Measurements from ENCODE around the gene CRTAC1. TPM values are rescaled to one million over a fixed set of nuclear protein-coding genes. Genes with fewer than 3 reads are reported as not detected.

Gene CRTAC1
- total and polyA plus RNA-seq, 11 donors, result 0.38 to 8.6 (median 1.7) TPM

- TF ChIP-seq CTCF (IDR thresholded peaks at IDR 0.05) (no peak), POLR2A (IDR thresholded peaks at IDR 0.05) (no peak)
- 77 to 84% (median 80%) methylated on average over 8 of the region's 8 CpGs for WGBS, 4 donors
- no peaks in the 10 kb centered on the region for H3K9me3 ChIP-seq
- no peaks in the 10 kb centered on the region for H3K36me3 ChIP-seq
- H3K4me1 ChIP-seq, result peaks cover 0 to 15% (median 6%) of the 10 kb centered on the region in 12 donors
- peaks cover 0 to 8% (median 0%) of the 10 kb centered on the region in 9 donors for H3K27me3 ChIP-seq
- ATAC-seq (no peak), DNase-seq (no peak)
- intact Hi-C loops (cut with DNase I), result loop anchor here in 3 of 10 donors (1.0 to 5.0 kb wide), 4 partner anchors 78 to 110 kb away; no protein-coding TSS in a partner anchor
- no peak overlapping the region for H3K4me3 ChIP-seq
- H3K27ac ChIP-seq, result no peak overlapping the region
These were observed 159.4 kb downstream of the CRTAC1 start for GRCh38 chr10:97870990-97871389.

DNA sequence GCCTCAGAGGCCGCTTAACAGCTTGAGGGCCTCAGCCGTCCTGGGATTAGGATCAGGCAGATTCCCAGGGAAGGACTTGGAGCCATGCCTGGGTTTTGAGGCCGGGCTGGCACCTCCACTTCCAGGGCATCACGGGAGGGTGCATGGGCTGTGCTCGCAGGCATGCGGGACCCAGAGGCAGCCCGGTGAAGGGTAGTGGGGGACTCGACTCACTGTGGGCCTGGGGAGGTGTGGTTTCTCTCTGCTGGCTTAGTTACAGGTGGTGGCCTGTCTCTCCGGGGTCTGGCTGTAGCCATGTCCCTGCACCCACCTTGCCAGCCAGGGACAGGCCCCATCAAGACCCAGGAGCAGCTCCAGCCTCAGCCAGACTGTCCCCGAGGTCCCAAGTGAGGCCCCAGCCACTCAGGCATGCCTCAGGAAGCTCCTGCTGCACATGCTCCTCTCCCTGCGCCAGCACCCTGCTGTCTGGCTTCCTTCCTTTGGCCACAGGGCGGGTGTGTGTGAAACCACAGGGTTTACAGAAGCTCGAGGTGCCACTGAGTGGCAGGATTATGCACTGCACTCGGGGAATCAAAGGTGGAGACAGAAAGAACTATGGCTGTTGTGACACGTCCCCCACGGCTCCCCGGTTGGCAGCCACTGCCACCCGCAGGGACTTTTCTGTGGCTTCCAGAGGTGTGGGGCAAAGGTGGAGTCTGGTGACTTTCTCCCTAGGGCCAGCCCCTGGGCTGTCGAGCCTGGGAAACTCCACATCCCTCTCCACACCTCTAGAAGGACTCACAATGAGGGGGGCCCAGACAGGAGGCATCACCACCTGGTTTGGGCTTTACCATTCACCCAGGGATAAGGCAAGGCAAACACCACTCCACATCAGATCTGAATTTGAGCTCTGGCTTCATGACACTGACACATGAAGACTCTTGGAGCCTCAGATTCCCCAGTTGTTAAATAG, 161.1 kb downstream of the CRTAC1 start:
- intact Hi-C loops (cut with DNase I), result loop anchor here (1.0 to 10.0 kb wide), 8 partner anchors 75 to 111 kb away; no protein-coding TSS in a partner anchor
- TF ChIP-seq POLR2A (IDR thresholded peaks at IDR 0.05) (no peak), CTCF (IDR thresholded peaks at IDR 0.05) (peak; percentile 57 to 78 (median 69))
- no peaks in the 10 kb centered on the region for H3K36me3 ChIP-seq
- H3K27ac ChIP-seq, result no peak overlapping the region
- H3K4me3 ChIP-seq, result no peak overlapping the region
- 6 to 24% (median 15%) methylated on average over 7 to 19 of the region's 19 CpGs for WGBS, 4 donors
- peaks cover 0 to 13% (median 0%) of the 10 kb centered on the region in 9 donors for H3K27me3 ChIP-seq
- peak; percentile 79 to 89 (median 81) for DNase-seq
- ATAC-seq, result peak; percentile 92 to 98 (median 96)
- no peaks in the 10 kb centered on the region for H3K9me3 ChIP-seq
- peaks cover 0 to 15% (median 6%) of the 10 kb centered on the region in 12 donors for H3K4me1 ChIP-seq

GRCh38 chr10:97868134-97868685, 162.2 kb downstream of the CRTAC1 start:
- Histone ChIP-seq H3K4me3 (no peak overlapping the region), H3K27me3 (peaks cover 0 to 14% (median 3%) of the 10 kb centered on the region in 9 donors), H3K9me3 (no peaks in the 10 kb centered on the region), H3K36me3 (no peaks in the 10 kb centered on the region), H3K4me1 (peaks cover 0 to 15% (median 6%) of the 10 kb centered on the region in 12 donors), H3K27ac (no peak overlapping the region)
- WGBS, 4 donors, result 40 to 81% (median 75%) methylated on average over 3 to 4 of the region's 4 CpGs
- ATAC-seq, result no peak
- intact Hi-C loops (cut with DNase I), result loop anchor here in 7 of 10 donors (2.0 to 10.0 kb wide), 4 partner anchors 73 to 109 kb away; no protein-coding TSS in a partner anchor
- TF ChIP-seq CTCF (IDR thresholded peaks at IDR 0.05) (no peak), POLR2A (IDR thresholded peaks at IDR 0.05) (no peak)
- DNase-seq, result no peak

All from heart left ventricle (tissue), 16 donors.